Activated CD4-positive, alpha-beta T cell treated with anti-CD3 and anti-CD28 coated beads for 24 hours (primary cell): Measurements from ENCODE around the gene DNAAF1.
"Not testable (repeated sequence)": the region's sequence is repeated elsewhere in the genome, so short reads cannot be mapped to it uniquely, and the experiment has no call there.

Experiments used
- DNase-seq, 2 donors: peaks; one replicate each; pipeline ENCODE4 v3.0.0-alpha.2; 2020; ENCODE audit warnings: low read depth in 2 of 2

Gene DNAAF1

GRCh38 chr16:84183911-84184591, 38.9 kb downstream of the DNAAF1 start:
- no peak for DNase-seq

GRCh38 chr16:84184775-84185174, 39.7 kb downstream of the DNAAF1 start:
- DNase-seq, result no peak

GRCh38 chr16:84186685-84187437, 41.8 kb downstream of the DNAAF1 start, which contains the start of gene TAF1C:
TSS of gene TAF1C (minus strand) at chr16:84187057. CDS start at chr16:84184988, 2,069 bp downstream.
- peak; percentile 90 to 91 for DNase-seq

GRCh38 chr16:84190731-84191388, 45.8 kb downstream of the DNAAF1 start, which contains the start of gene ADAD2:
TSS of gene ADAD2 (plus strand) at chr16:84191157. CDS start at chr16:84191231, 74 bp downstream.
- DNase-seq, result no peak

- no peak for DNase-seq
Measured at GRCh38 chr16:84191466-84191865, 46.4 kb downstream of the DNAAF1 start.

GRCh38 chr16:84193480-84193879, 48.4 kb downstream of the DNAAF1 start:
- DNase-seq, result no peak

- DNase-seq, result no peak
Measured at GRCh38 chr16:84194018-84194417, 48.9 kb downstream of the DNAAF1 start.

GRCh38 chr16:84194470-84195200, 49.5 kb downstream of the DNAAF1 start:
- DNase-seq, result no peak

- no peak for DNase-seq
Measured at GRCh38 chr16:84195201-84196093, 50.3 kb downstream of the DNAAF1 start.

- DNase-seq, result no peak
Measured at GRCh38 chr16:84196101-84196500, 51.0 kb downstream of the DNAAF1 start.

- DNase-seq, result no peak
Measured at GRCh38 chr16:84196727-84197394, 51.8 kb downstream of the DNAAF1 start.

GRCh38 chr16:84197466-84198128, 52.5 kb downstream of the DNAAF1 start:
- no peak for DNase-seq

- no peak for DNase-seq
Measured at GRCh38 chr16:84198401-84198800, 53.3 kb downstream of the DNAAF1 start.

- DNase-seq, result no peak
Measured at GRCh38 chr16:84199097-84199496, 54.0 kb downstream of the DNAAF1 start.

GRCh38 chr16:84199861-84200260, 54.8 kb downstream of the DNAAF1 start:
- DNase-seq, result no peak

- DNase-seq, result not testable (repeated sequence)
Measured at GRCh38 chr16:84204551-84204950, 59.4 kb downstream of the DNAAF1 start.

- not testable (repeated sequence) for DNase-seq
Measured at GRCh38 chr16:84205123-84205522, 60.0 kb downstream of the DNAAF1 start.

GRCh38 chr16:84205976-84206691, 61.0 kb downstream of the DNAAF1 start:
- no peak for DNase-seq

GRCh38 chr16:84207251-84207650, 62.1 kb downstream of the DNAAF1 start:
- no peak for DNase-seq
